Peyer's patch (tissue), 4 donors: ENCODE results near the gene RBM10.

ENCODE experiments used
- CTCF ChIP-seq, 6 experiments: fragments of 450-650 bp in 4 of 6; fragments of 200-600 bp in 2 of 6; sonication (generic) in 1 of 6; IDR thresholded peaks; one replicate each; pipeline ENCODE4 v1.5.1; 2017 to 2019; ENCODE audit warnings: antibody characterized with exemption in 6 of 6, mild to moderate bottlenecking in 3 of 6, moderate library complexity in 1 of 6
- POLR2A ChIP-seq, 2 donors: fragments of 450-650 bp; IDR thresholded peaks; one replicate each; pipeline ENCODE4 v1.5.1; 2017; ENCODE audit warnings: antibody characterized with exemption in 2 of 2, mild to moderate bottlenecking in 2 of 2, moderate library complexity in 2 of 2

GRCh38 chrX:47179221-47179927 lies 34.4 kb downstream of the RBM10 start:
- no peak for TF ChIP-seq CTCF (IDR thresholded peaks at IDR 0.05)
- TF ChIP-seq POLR2A (IDR thresholded peaks at IDR 0.05): no peak
